Activated CD4-positive, alpha-beta T cell treated with anti-CD3 and anti-CD28 coated beads for 1 hour (primary cell): ENCODE measurements around the gene TIMM22.

Experiments
- DNase-seq: peaks from one replicate; pipeline ENCODE4 v3.0.0-alpha.2; 2020

Gene TIMM22

DNA sequence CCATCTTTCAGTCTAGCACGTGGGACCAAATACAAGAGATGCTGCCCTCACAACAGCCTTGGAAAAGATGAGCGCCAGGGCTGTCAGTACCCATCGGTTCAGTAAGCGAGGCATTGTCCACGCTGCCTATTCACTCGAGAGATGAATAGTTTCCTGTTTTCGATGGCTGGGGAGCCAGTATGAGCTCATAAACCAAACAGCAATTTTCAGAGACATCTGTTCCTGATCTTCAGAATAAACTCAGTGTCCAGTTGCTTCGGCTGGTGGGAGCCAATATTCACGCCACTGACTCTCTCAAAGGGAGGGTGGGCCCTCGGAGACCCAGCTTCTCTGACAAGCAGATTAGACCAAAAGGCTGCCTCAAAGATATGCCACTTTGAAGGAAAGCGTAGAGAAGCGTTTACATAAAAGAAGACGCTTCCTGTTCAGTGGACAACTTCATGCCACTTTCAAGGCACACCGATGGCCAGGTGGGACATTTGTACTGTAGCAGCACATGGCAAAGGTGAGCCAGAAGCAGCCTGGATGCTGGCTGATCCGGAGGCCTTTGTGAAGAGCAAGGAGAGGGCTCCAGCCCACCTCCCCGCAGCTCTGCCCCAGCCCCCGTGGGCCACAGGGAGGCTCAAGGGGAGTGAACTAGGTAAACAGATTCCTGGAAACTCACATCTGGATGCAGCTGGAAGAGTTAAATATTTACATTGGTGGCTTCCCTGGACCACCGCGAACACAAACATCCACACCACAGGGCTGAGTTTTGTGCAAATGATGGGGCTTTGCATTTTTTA lies 6.0 kb downstream of the TIMM22 start:
- DNase-seq, result no peak

GRCh38 chr17:1003633-1003971 lies 6.7 kb downstream of the TIMM22 start:
- DNase-seq, result no peak

GRCh38 chr17:1003972-1004768 lies 7.2 kb downstream of the TIMM22 start:
- DNase-seq, result no peak

DNA sequence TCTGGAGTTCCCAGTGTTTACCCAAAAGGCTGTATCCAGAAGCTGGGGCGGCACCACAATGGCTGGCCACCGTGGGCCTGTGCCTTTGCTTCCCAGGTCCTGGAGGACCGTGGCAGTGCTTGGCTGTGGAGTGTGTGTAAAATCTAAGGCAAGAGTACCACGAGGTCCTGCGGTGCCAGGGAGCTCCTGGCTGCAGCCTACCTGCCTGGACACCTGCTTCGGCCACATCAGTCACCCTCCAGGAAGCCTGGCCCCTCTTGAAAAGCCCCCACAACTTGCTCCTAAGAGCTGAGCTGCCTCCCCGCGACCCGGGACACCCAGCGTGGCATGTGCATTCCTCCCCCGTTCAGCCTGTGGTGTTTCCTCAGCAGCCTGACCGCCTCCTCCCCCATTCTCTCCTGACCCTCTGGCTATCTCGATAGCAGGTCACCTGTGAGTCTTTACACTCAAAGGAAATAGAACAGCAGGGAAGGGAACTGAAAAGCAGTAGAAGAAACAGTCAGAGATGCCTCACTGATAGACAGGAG lies 7.9 kb downstream of the TIMM22 start:
- no peak for DNase-seq

DNA sequence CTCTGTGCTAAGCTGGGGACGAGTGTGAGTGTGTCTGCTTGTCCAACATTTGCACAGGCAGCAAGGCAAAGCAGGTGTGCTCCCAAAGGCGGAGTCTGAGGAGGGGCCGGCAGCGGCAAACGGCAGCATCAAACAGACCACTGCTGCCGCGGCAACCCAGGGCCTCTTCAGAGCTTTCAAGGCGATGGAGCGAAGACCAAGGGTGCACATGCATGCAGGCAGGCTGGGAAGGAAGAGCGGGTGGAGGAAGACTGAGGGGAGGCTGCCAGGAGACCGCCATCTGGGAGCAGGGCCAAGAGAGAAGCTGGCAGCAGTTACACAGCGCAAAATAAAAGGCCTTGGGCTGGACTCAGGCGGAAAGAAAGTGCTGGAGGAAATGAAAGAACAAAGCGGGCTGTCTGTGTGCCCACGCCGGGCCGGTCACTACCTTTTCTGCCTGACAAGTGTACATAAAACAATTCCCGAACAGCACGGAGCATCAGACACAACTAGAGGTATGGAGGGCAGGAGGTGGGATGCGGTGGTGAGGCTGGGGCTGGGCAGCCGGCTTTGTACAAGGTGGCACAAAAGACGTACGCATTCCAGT lies 8.5 kb downstream of the TIMM22 start:
- DNase-seq, result no peak

DNA sequence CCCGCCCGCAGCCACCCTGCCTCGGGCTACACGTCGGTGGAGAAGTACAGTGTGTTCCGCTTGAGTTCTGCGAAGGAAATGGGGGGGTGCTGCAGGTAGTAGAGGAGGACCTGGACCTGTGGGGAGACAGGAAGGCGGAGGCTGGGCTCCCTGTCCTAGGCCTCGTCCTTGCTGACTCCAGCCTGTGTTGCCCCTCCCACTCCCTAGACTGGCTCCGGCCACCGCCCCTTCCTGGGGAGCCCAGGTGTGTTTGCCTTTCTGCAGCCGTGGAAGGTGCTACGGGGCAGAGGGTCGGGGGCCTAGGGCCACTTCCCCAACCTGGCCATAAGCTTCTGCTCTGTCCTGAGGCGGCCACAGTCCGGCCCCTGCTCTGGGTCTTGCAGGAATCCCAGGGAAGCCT lies 9.1 kb downstream of the TIMM22 start:
- DNase-seq, result no peak

GRCh38 chr17:1007310-1008007 lies 10.5 kb downstream of the TIMM22 start:
- DNase-seq, result no peak

- DNase-seq, result no peak
Measured at GRCh38 chr17:1008008-1008761, 11.3 kb downstream of the TIMM22 start.

GRCh38 chr17:1009229-1010085 lies 12.5 kb downstream of the TIMM22 start:
- DNase-seq, result no peak

DNA sequence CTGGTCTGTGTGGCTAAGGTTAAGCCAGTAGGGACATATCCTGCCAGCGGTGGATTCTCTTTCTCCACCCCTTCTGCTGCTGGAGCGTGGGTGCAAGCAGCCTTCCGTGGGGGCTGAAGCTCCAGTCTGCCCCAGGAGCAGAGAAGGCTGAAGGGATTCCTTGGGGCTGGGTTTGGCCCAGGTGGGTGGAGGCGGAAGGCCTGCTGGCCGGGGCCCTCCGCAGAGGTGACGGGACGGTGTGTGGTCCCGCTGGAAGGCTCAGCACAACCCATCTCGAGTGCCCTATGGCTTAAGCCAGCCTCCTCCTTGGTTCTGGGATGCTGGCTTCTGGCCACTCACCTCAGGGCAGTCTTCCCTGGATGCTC lies 13.1 kb downstream of the TIMM22 start:
- DNase-seq, result no peak

- no peak for DNase-seq
Measured at GRCh38 chr17:1010586-1010985, 13.7 kb downstream of the TIMM22 start.

GRCh38 chr17:1011138-1011537 lies 14.2 kb downstream of the TIMM22 start:
- no peak for DNase-seq

GRCh38 chr17:1011760-1012735 lies 15.1 kb downstream of the TIMM22 start:
- DNase-seq, result no peak

- no peak for DNase-seq
Measured at GRCh38 chr17:1012823-1013728, 16.1 kb downstream of the TIMM22 start.

DNA sequence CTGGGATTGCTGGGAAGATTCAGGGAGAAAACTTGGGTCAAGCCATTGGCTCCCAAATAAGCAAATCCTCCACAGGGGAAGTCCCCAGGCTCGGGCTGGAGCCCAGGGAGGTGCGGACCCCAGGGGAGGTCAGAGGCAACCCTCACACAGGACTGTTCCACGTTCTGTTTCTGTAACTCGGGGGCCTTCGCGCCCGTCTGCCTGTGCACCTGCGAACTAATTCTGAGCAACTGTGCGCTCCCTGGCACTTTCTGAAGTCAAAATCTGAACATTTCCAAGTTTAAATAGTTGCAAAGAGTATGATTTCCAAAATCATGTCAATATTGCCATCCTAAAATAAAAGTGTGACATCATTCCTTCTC lies 16.8 kb downstream of the TIMM22 start:
- no peak for DNase-seq

GRCh38 chr17:1018547-1018946 lies 21.6 kb downstream of the TIMM22 start:
- DNase-seq, result no peak

DNA sequence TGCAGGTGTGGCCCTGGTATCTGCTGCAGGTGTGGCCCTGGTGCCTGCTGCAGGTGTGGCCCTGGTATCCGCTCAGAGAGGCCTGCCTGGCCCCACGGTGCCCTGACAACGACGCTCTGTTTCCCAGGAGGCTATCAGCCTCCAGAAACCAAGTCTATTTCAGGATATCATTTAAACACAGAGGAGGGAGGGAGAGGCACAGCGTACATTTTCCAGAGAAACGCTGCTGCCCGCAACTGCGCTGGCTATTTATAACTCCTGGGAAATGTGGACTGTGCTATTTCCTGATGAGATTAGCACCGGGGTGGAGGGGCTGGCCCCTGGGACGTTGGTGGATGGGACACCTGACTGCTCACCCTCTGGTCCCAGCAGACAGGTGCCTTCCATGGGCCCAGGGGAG lies 22.5 kb downstream of the TIMM22 start:
- no peak for DNase-seq

GRCh38 chr17:1021147-1021546 lies 24.2 kb downstream of the TIMM22 start:
- no peak for DNase-seq
